K562 (cell line): ENCODE results near the gene SMIM41. TPM values are rescaled to one million over a fixed set of nuclear protein-coding genes. Genes with fewer than 3 reads are reported as not detected.

Experiments
- ARNT ChIP-seq, 2 experiments: fragments of 450-650 bp; IDR thresholded peaks; 2 replicates each; pipeline ENCODE4 v1.6.1; 2016; ENCODE audit warnings: mild to moderate bottlenecking in 1 of 2
- HCFC1 ChIP-seq: IDR thresholded peaks from 2 replicates; pipeline ENCODE4 v1.6.1; 2012; ENCODE audit warnings: low read depth, low read length, improper control_type of control experiment
- HDAC6 ChIP-seq: IDR thresholded peaks from 2 replicates; pipeline ENCODE4 v1.6.1; 2012; ENCODE audit warnings: low read depth, mild to moderate bottlenecking, control low read depth, inconsistent platforms, low read length, moderate library complexity
- KAT2B ChIP-seq: IDR thresholded peaks from one replicate; pipeline ENCODE4 v1.6.1; 2012; ENCODE audit warnings: low read depth, mild to moderate bottlenecking, control low read depth, inconsistent platforms, low read length, moderate library complexity
- PHB ChIP-seq: fragments of 250-450 bp; sonication (Bioruptor Pico); IDR thresholded peaks from 2 replicates; pipeline ENCODE4 v1.5.0; 2021
- ZNF589 ChIP-seq: fragments of 200-800 bp; sonication (Bioruptor generic); IDR thresholded peaks from 2 replicates; pipeline ENCODE4 v1.6.1; 2016; ENCODE audit warnings: low read depth, missing genetic modification characterization, missing compliant biosample characterization
- polyA plus RNA-seq, 8 experiments: library from polyadenylated mRNA; depleted of rRNA in 4 of 8; stranded (reverse) in 5 of 8; unstranded in 3 of 8; fragments of >200 nt; fragmentation: Nextera tagmentation in 2 of 8; fragmentation: Illumina TruSeq in 1 of 8; extraction: Ambion mirVana in 2 of 8; extraction: Trizol in 1 of 8; gene quantifications; 2 replicates each; pipeline versions ENCODE4 v1.2.1 to v1.2.3, GENCODE V29; 2011 to 2014; ENCODE audit warnings: inconsistent platforms in 1 of 8, missing spikeins in 1 of 8
- total RNA-seq, 7 experiments: library from RNA; depleted of rRNA in 6 of 7; stranded (reverse); fragments of >200 nt in 6 of 7; fragmentation: Illumina TruSeq in 2 of 7; extraction: Trizol in 2 of 7; gene quantifications; 2 replicates each; pipeline versions ENCODE4 v1.2.1 to v1.2.3, GENCODE V29; 2011 to 2021; ENCODE audit warnings: low replicate concordance in 1 of 7
- TF ChIP-seq, protein P1 (sequence below): fragments of 200-600 bp; sonication (generic); IDR thresholded peaks from one replicate; pipeline ENCODE4 v1.6.1; 2012; ENCODE audit warnings: mild to moderate bottlenecking, low read depth, low read length, inconsistent platforms
- TF ChIP-seq, protein P2 (sequence below): fragments of 250-450 bp; sonication (Bioruptor Pico); IDR thresholded peaks from 2 replicates; pipeline ENCODE4 v1.4.0; 2020; ENCODE audit warnings: mild to moderate bottlenecking, moderate library complexity
- TF ChIP-seq, protein P3 (sequence below): fragments of 250-450 bp; sonication (Bioruptor Pico); IDR thresholded peaks from 2 replicates; pipeline ENCODE4 v1.5.0; 2020; ENCODE audit warnings: mild to moderate bottlenecking, borderline replicate concordance

SMIM41 gene
- total and polyA plus RNA-seq, 9 of the 15 experiments (the other 6 are each of a cell fraction or from before 2014, with no cell fraction given), result not detected

DNA sequence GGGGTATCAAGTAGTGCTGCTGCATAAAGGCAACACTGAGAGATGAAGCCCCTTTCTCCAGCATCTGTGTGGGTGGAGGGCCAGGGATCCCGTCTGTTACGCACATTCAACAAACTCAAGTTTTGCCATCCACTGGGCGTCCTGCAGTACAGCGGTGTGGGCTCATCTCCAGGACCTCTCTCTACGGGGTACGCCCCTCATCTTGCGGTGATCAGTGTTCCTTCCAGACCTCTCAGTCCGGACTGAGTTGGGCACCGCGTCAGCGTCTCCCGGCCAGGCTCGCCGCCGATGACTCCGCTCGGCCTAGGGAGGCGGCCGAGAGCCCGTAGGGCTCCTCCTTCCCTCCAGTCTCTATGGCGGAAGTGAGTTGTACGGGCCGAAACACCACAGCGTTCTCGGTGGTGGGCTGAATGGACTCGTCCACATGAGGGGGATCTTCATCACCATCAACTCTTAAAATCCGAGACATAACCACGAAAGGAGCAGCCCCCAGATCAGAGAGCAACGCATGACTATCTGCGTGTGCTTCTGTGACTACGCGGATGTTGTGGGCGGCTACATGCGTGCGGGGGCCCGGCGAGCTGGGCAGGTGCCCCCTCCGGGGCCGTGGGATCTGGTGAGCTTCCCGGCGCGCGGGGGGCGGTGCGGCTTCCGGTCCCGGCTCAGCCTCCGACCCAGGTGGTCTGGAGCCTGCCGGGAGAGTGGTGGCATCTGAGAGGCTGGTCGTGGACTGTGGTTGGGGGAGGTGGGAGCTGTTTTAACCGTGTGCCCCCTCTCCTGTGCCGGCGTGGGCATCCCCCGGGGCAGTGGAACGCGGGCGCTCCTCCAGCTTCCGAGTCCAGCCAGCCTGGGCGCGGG, 9.9 kb upstream of the SMIM41 start, which contains the start of gene ATG101 (continued):
- TF ChIP-seq KAT2B (no peak), PHB (CRISPR knock-in tag) (0 out of 2 replicates have a peak, but pooled peaks have one; percentile 14), ZNF589 (CRISPR knock-in tag) (no peak), HDAC6 (no peak), ARNT (IDR thresholded peaks at IDR 0.05) (peak in 1 of 2 experiments; percentile 66; a peak in 1 of 4 replicates), HCFC1 (peak; percentile 80)
- TF ChIP-seq, protein P1, sequence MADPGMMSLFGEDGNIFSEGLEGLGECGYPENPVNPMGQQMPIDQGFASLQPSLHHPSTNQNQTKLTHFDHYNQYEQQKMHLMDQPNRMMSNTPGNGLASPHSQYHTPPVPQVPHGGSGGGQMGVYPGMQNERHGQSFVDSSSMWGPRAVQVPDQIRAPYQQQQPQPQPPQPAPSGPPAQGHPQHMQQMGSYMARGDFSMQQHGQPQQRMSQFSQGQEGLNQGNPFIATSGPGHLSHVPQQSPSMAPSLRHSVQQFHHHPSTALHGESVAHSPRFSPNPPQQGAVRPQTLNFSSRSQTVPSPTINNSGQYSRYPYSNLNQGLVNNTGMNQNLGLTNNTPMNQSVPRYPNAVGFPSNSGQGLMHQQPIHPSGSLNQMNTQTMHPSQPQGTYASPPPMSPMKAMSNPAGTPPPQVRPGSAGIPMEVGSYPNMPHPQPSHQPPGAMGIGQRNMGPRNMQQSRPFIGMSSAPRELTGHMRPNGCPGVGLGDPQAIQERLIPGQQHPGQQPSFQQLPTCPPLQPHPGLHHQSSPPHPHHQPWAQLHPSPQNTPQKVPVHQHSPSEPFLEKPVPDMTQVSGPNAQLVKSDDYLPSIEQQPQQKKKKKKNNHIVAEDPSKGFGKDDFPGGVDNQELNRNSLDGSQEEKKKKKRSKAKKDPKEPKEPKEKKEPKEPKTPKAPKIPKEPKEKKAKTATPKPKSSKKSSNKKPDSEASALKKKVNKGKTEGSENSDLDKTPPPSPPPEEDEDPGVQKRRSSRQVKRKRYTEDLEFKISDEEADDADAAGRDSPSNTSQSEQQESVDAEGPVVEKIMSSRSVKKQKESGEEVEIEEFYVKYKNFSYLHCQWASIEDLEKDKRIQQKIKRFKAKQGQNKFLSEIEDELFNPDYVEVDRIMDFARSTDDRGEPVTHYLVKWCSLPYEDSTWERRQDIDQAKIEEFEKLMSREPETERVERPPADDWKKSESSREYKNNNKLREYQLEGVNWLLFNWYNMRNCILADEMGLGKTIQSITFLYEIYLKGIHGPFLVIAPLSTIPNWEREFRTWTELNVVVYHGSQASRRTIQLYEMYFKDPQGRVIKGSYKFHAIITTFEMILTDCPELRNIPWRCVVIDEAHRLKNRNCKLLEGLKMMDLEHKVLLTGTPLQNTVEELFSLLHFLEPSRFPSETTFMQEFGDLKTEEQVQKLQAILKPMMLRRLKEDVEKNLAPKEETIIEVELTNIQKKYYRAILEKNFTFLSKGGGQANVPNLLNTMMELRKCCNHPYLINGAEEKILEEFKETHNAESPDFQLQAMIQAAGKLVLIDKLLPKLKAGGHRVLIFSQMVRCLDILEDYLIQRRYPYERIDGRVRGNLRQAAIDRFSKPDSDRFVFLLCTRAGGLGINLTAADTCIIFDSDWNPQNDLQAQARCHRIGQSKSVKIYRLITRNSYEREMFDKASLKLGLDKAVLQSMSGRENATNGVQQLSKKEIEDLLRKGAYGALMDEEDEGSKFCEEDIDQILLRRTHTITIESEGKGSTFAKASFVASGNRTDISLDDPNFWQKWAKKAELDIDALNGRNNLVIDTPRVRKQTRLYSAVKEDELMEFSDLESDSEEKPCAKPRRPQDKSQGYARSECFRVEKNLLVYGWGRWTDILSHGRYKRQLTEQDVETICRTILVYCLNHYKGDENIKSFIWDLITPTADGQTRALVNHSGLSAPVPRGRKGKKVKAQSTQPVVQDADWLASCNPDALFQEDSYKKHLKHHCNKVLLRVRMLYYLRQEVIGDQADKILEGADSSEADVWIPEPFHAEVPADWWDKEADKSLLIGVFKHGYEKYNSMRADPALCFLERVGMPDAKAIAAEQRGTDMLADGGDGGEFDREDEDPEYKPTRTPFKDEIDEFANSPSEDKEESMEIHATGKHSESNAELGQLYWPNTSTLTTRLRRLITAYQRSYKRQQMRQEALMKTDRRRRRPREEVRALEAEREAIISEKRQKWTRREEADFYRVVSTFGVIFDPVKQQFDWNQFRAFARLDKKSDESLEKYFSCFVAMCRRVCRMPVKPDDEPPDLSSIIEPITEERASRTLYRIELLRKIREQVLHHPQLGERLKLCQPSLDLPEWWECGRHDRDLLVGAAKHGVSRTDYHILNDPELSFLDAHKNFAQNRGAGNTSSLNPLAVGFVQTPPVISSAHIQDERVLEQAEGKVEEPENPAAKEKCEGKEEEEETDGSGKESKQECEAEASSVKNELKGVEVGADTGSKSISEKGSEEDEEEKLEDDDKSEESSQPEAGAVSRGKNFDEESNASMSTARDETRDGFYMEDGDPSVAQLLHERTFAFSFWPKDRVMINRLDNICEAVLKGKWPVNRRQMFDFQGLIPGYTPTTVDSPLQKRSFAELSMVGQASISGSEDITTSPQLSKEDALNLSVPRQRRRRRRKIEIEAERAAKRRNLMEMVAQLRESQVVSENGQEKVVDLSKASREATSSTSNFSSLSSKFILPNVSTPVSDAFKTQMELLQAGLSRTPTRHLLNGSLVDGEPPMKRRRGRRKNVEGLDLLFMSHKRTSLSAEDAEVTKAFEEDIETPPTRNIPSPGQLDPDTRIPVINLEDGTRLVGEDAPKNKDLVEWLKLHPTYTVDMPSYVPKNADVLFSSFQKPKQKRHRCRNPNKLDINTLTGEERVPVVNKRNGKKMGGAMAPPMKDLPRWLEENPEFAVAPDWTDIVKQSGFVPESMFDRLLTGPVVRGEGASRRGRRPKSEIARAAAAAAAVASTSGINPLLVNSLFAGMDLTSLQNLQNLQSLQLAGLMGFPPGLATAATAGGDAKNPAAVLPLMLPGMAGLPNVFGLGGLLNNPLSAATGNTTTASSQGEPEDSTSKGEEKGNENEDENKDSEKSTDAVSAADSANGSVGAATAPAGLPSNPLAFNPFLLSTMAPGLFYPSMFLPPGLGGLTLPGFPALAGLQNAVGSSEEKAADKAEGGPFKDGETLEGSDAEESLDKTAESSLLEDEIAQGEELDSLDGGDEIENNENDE, result no peak
- TF ChIP-seq, protein P2, sequence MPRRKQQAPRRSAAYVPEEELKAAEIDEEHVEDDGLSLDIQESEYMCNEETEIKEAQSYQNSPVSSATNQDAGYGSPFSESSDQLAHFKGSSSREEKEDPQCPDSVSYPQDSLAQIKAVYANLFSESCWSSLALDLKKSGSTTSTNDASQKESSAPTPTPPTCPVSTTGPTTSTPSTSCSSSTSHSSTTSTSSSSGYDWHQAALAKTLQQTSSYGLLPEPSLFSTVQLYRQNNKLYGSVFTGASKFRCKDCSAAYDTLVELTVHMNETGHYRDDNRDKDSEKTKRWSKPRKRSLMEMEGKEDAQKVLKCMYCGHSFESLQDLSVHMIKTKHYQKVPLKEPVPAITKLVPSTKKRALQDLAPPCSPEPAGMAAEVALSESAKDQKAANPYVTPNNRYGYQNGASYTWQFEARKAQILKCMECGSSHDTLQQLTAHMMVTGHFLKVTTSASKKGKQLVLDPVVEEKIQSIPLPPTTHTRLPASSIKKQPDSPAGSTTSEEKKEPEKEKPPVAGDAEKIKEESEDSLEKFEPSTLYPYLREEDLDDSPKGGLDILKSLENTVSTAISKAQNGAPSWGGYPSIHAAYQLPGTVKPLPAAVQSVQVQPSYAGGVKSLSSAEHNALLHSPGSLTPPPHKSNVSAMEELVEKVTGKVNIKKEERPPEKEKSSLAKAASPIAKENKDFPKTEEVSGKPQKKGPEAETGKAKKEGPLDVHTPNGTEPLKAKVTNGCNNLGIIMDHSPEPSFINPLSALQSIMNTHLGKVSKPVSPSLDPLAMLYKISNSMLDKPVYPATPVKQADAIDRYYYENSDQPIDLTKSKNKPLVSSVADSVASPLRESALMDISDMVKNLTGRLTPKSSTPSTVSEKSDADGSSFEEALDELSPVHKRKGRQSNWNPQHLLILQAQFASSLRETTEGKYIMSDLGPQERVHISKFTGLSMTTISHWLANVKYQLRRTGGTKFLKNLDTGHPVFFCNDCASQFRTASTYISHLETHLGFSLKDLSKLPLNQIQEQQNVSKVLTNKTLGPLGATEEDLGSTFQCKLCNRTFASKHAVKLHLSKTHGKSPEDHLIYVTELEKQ (CRISPR knock-in tag), result no peak
- TF ChIP-seq, protein P3, sequence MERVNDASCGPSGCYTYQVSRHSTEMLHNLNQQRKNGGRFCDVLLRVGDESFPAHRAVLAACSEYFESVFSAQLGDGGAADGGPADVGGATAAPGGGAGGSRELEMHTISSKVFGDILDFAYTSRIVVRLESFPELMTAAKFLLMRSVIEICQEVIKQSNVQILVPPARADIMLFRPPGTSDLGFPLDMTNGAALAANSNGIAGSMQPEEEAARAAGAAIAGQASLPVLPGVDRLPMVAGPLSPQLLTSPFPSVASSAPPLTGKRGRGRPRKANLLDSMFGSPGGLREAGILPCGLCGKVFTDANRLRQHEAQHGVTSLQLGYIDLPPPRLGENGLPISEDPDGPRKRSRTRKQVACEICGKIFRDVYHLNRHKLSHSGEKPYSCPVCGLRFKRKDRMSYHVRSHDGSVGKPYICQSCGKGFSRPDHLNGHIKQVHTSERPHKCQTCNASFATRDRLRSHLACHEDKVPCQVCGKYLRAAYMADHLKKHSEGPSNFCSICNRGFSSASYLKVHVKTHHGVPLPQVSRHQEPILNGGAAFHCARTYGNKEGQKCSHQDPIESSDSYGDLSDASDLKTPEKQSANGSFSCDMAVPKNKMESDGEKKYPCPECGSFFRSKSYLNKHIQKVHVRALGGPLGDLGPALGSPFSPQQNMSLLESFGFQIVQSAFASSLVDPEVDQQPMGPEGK (CRISPR knock-in tag), result no peak
